GM18507 (cell line): ENCODE results near the gene F7.

Source experiments
- DNase-seq: peaks from one replicate; pipeline ENCODE4 v3.0.0; 2011; ENCODE audit warnings: low read depth; ENCODE audit not compliant: insufficient read length; ENCODE audit errors: extremely low spot score
- FAIRE-seq: peaks from 2 replicates; lab custom pipeline; 2011; peaks lifted over from hg19 to GRCh38; lab: Jason Lieb, UNC

Gene F7

DNA sequence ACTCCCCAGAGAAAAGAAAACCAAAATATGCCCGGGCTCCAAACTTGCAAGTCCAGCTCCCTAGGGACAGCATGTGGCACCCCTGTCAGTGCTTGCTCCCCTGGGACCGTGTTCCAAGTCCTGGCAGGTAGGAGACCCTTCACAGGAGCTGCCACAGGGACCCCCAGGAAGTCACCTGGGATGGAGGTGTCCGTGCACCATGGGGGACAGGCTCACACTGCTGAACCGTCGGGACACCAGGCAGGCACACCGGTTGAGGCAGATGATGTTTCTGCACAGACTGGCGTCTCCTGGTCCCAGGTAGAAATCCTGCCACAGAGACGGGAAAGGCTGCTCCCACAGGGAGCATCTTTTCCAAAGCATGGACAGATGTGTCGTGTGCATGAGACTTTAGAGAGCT lies 41.2 kb downstream of the F7 start:
- FAIRE-seq: no peak
- no peak for DNase-seq

- DNase-seq (no peak), FAIRE-seq (no peak)
These were observed 41.6 kb downstream of the F7 start for GRCh38 chr13:113147206-113147605.

DNA sequence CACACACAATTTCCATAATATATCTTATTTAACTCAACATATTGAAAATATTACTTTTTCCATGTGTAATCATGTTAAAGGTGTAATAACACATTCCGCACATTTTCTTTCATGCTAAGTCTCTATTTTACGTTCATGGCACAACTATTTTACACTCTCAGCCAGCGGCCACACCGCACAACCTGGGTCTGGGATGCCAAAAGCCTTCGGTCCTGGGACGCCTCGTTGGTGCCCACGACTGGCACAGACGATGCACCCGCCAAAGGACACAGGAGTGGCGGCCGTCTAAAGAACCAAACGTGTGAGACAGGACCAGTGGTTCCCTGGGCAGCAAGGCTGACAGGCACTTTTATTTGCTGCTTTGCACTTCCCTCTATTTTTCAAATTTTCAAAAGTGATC lies 42.8 kb downstream of the F7 start:
- DNase-seq (no peak), FAIRE-seq (no peak)

GRCh38 chr13:113148940-113149503 lies 43.4 kb downstream of the F7 start:
- no peak for DNase-seq
- no peak for FAIRE-seq

DNA sequence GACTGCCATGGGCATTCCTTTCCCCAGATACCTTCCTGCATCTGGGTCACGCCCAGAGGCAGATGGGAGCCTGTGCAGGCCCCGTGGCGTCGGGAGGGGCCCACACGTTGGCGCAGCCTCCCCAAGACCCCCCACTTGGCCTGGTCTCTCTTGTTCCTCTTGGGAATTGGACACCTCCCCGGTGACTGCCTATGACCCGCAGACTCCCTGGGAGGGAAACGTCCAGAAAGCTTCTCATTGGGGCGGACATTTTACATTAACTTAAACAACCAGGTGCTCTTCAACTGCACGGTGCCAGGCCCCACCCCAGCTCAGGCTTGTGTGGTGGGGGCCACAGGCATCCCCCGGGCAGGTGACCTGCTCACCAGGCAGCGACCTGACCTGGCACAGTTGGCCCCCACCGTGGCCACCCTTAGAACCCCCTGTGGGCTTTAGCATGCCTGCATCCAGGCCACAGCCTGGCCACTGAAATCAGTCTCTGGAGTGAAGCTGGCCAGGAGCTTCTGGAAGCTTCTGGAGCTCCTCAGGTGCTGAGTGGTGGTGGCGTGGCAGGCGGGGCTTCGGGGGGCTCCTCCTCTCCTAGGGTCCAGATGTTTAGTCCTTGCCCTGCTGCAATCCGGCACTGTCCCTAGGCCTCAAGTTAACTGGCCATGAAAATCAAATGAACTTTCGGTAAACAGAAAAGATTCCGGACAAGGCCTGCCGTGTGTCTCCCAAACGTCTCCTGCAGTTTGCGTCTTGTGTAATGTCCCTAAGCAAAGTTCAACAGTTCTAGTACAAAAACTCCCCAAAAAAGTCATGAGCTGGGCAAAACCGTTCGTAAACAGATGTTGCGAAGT lies 44.3 kb downstream of the F7 start:
- FAIRE-seq: no peak

DNA sequence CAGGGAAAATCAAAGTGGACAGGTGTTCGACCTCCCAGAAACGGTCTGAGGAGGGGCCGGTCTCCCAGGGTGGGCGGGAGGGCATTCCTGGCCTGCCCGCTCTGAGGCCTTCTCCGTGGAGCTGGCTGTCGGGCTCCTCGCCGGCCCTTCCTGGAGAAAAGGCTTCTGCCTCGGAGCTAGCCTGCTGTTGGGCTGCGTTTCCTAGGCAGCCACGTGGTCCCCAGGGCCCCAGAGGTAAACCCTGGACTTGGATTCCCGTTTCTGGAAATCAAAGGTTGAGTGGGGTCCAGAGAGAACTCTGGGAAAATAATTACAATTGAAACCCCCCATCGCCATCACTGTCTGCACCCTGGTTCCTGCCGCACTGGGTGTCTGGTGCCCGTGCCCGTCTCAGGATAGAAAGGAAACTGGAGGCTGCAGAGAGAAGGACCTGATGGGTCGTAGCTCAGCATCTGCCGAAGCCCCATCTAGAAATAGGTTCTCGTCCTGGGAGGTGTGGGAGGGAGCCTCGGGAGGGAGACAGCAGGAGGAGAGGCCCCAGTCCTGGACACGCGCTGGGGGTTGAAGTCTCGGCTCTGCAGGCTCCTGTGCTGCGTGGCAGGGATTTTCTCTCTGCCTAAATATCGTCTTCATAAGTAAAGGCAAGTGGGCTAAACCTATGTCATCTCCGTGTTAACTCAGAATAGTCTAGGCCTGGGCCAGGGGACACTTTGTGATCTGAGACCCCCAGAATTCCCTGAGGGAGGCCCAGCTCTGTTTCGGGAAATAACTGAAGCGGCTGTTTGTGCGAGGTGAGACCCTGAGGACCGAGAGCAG lies 45.2 kb downstream of the F7 start:
- DNase-seq (no peak), FAIRE-seq (no peak)

More for the DNA sequence above, 44.3 kb downstream of the F7 start:
- DNase-seq: no peak

DNA sequence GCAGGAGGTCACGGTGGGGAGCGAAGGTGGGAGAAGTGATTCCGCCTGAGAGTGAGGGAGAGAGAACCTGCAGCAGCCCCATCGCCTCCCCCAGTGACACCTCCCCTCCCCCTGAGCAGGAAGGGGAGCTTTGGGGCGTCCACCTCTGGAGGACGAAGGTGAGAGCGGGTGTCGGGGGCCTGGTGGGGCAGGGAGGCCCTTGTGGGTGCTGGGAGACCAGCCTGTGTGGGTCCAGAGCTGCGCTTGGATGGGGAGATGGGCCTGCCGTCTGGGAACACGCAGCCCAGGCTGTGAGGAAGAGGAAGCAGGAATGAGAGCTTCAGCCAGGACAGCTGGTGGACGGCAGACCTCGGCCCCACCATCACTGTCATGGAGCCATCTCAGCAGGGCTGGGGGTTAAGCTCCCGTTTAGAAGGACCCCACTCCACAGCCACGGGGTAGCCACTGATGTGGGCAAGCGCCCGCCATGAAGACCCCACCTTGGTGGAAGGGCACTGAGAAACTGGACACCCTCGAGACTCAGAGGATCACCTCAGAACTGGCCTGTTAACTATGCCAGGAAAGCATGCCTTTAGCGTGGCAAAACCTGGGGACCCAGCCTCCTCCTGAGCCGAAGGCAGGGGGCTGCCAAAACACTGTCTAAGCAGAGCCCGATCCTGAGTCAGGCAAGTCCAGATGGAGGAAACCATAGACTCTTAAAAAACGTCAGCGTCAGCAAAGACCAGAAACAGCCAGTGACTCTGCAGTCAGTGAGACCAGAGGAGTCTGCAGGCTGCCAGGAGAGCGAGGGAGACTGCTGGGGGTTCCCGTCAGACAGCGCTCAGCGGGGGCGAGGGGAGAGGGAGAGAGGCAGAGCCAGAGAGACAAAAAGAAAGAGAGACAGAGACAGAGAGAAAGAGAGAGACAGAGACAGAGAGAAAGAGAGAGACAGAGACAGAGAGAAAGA lies 46.4 kb downstream of the F7 start:
- DNase-seq (no peak), FAIRE-seq (no peak)

GRCh38 chr13:113152691-113152983 lies 47.0 kb downstream of the F7 start:
- no peak for DNase-seq
- FAIRE-seq: no peak

DNA sequence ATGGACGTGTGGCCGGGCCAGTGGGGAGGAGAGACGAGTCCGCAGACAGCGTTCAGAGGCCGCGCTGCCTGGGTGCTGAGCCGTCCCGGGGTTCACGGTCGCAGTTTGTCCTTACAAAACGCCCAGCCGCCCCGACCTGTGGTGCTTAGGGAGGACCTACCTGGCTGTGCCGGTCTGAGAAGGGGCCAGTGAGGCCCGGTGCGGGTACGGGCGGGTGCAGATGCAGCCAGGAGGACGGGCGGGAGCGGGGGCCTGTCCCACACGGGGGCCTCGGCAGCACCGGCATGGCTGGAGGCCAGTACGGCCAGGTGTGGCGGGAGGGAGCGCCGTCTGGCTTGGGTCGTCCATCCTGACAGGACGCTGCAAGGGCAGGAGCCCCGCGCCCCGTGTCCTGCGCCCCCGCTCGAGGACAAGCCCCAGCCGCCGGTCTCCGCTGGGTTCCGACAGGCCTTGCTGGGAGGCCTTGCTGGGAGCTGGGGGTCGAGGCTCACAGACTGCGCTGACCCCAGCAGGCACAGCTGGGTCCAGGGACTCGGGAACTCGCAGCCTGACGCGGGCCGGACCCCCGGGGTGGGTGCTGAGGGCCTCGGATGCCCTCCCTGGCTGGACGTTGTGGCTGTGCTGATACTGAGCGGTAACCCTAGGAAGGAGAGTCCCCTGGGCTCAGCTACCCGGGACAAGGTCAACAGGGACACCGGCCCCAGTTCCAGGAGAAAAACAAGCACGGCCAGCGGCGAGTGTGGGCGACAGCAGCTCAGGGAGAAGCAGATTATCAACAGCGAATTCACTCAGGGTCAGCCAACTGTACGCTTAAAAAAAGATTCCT lies 47.6 kb downstream of the F7 start:
- DNase-seq: no peak
- FAIRE-seq: no peak

- FAIRE-seq: no peak
- DNase-seq: peak; percentile 61
These were observed 48.5 kb downstream of the F7 start for GRCh38 chr13:113153810-113154748.

GRCh38 chr13:113155201-113155600 lies 49.6 kb downstream of the F7 start:
- FAIRE-seq (no peak), DNase-seq (no peak)

DNA sequence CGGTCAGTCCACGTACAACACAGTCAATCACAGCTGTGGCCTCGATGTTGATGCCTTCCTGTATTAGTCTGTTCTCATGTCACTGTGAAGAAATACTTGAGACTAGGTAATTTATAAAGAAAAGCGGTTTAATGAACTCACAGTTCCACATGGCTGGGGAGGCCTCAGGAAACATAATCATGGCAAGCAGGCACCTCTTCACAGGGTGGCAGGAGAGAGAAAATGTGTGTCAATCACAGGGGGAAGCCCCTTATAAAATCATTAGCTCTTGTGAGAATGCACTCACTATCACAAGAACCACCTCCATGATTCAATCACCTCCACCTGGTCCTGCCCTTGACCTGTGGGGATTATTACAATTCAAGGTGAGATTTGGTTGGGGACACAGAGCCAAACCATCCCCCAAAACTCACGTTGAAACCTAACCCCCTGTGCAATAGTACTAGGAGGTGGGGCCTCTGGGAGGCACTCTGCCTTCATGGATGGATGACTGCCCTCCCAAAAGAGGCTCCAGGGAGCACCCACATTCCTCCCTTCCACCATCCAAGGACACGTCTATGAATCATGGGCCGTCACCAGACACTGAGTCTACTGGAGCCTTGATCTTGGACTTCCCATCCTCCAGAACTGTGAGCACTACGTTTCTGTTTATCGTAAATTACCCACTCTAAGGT lies 50.5 kb downstream of the F7 start:
- FAIRE-seq (no peak), DNase-seq (no peak)

DNA sequence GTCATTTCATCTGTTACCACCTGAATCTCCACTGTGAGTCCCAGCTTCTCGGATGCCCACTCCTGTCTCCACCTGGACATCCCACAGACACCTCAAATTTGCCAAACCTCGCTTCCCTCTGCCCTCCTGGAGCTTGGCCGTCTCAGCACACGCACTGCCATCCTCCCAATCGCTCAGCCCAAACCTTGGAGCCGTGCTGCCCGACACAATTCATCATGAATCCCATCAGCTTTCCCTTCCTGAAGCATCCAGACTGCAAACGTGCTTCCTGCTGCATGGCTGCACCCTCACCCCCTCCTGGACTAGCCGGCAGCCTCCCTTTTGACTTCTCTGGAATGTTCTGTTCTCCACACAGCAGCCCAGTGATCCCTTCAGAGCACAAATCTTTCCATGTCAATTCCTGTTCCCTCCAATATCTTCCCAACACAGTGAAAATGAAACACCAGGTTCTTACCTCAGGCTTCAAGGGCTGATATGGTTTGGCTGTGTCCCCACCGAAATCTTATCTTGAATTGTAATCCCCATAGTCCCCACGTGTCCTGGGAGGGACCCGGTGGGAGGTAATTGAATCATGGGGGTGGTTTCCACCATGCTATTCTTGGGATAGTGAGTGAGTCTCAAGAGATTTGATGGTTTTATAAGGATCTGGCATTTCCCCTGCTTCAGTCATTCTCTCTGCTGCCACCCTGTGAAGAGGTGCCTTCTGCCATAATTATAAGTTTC lies 51.8 kb downstream of the F7 start:
- FAIRE-seq (no peak), DNase-seq (no peak)

DNA sequence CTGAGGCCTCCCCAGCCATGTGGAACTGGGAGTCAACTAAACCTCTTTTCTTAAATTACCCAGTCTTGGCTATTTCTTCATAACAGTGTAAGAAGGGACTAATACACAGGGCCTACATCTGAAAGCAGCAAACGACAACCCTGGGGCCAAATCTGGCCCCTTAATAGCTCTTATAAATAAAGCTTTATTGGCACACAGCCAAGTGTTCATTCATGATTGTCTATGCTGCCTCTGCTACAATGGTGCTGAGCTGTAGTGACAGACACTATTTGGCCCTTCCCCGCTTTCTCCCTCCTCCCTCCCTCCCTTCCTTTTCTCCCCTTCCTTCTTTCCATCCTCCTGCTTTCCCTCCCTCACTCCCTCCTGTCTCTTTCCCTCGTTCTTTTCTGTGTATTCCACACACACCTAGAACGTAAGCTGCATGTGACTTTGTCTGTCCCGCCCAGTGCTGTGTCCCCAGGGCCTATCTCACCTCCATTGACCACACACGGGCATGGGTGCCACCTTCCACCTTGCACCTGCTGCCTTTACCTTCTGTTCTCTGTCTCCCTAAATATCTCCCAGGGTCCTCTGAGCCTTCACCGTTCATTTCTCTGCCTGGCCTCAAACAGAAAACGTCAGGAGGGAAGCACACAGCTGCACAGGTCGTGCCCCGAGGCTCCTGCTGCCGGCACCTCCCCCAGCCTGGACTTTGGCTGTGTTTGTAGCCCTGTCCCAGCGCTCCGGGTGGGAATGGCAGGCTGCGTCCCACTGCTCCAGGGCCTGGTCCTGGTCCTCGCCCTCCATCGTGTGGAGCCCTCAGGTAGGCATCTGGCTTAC lies 52.5 kb downstream of the F7 start, which contains the start of gene PROZ:
Gene PROZ (plus strand): TSS at position 720 of the 819 bp plus-strand sequence. CDS start 13 bp downstream, at position 733.
- no peak for FAIRE-seq

GRCh38 chr13:113158946-113159345 lies 53.4 kb downstream of the F7 start:
- DNase-seq (no peak), FAIRE-seq (no peak)

More for the DNA sequence above, 52.5 kb downstream of the F7 start, which contains the start of gene PROZ:
- DNase-seq: no peak

- DNase-seq (no peak), FAIRE-seq (no peak)
These were observed 54.1 kb downstream of the F7 start for GRCh38 chr13:113159701-113160100.
